Testis (tissue), 2 donors: ENCODE results near the gene ELMO1.

Experiments
- POLR2A ChIP-seq: fragments of 450-650 bp; IDR thresholded peaks from one replicate; pipeline ENCODE4 v1.6.1; 2017; ENCODE audit warnings: antibody characterized with exemption, mild to moderate bottlenecking, moderate library complexity
- TF ChIP-seq, protein P1 (sequence below), 3 experiments: fragments of 450-650 bp in 2 of 3; fragments of 200-600 bp in 1 of 3; sonication (generic) in 1 of 3; IDR thresholded peaks; one replicate each; pipeline ENCODE4 v1.5.1; 2016 to 2019; ENCODE audit warnings: antibody characterized with exemption in 3 of 3, mild to moderate bottlenecking in 2 of 3, moderate library complexity in 1 of 3

DNA sequence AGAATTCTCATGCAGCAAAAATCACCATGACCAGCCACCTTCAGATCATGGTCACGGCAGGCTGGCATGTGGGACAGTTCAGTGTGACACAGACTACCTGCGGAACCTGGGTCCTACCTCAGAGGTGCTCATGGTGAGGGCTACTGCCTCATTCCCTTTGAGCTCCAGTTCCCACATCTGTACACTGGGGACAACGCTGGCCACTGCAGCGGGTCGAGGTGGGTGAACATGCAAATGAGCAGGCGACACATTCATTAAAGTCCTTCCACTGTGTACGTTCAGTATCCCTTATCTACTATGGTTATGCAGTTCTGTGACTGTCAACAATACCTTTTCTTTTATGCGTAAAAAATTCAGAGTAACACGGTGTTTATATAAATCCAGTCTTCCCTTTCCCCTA is 505.7 kb downstream of the ELMO1 start:
- TF ChIP-seq, protein P1, sequence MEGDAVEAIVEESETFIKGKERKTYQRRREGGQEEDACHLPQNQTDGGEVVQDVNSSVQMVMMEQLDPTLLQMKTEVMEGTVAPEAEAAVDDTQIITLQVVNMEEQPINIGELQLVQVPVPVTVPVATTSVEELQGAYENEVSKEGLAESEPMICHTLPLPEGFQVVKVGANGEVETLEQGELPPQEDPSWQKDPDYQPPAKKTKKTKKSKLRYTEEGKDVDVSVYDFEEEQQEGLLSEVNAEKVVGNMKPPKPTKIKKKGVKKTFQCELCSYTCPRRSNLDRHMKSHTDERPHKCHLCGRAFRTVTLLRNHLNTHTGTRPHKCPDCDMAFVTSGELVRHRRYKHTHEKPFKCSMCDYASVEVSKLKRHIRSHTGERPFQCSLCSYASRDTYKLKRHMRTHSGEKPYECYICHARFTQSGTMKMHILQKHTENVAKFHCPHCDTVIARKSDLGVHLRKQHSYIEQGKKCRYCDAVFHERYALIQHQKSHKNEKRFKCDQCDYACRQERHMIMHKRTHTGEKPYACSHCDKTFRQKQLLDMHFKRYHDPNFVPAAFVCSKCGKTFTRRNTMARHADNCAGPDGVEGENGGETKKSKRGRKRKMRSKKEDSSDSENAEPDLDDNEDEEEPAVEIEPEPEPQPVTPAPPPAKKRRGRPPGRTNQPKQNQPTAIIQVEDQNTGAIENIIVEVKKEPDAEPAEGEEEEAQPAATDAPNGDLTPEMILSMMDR (IDR thresholded peaks at IDR 0.05), result no peak
- no peak for TF ChIP-seq POLR2A
